Natural killer cell (primary cell): ENCODE results near the gene NAP1L4. TPM values are rescaled to one million over a fixed set of nuclear protein-coding genes. Genes with fewer than 3 reads are reported as not detected.
A peak's percentile ranks its signal among the peaks of the same experiment; 100 is the strongest.
"Not testable (repeated sequence)": the region's sequence is repeated elsewhere in the genome, so short reads cannot be mapped to it uniquely, and the experiment has no call there.

Experiments used
- ATAC-seq, 3 donors: fragments of 150-1000 bp in 2 of 3; fragments of 200-7000 bp in 1 of 3; cut with Tn5 transposase; 1 replicate in 1 of 3; 2 replicates in 2 of 3; pipeline ENCODE4 v1.10.0; 2021; ENCODE audit warnings: mild to moderate bottlenecking in 2 of 3, moderate library complexity in 2 of 3
- DNase-seq, 2 donors: peaks; one replicate each; pipeline versions ENCODE4 v3.0.0 to v3.0.0-alpha.2; 2013 to 2021; ENCODE audit warnings: mixed read lengths in 1 of 2
- H3K27ac ChIP-seq: one replicate; pipeline ENCODE4 v1.5.1; 2013; ENCODE audit warnings: mild to moderate bottlenecking, low read length
- H3K27me3 ChIP-seq: one replicate; pipeline ENCODE4 v1.6.1; 2013; ENCODE audit warnings: low read length; ENCODE audit not compliant: control insufficient read depth, insufficient read depth
- H3K36me3 ChIP-seq: one replicate; pipeline ENCODE4 v1.6.1; 2013; ENCODE audit warnings: low read length; ENCODE audit not compliant: control insufficient read depth, insufficient read depth
- H3K4me1 ChIP-seq: one replicate; pipeline ENCODE4 v1.6.1; 2013; ENCODE audit warnings: low read length; ENCODE audit not compliant: control insufficient read depth, insufficient read depth
- H3K4me3 ChIP-seq: one replicate; pipeline ENCODE4 v1.5.1; 2013; ENCODE audit warnings: low read length
- H3K9me3 ChIP-seq: one replicate; pipeline ENCODE4 v1.6.1; 2013; ENCODE audit warnings: low read length; ENCODE audit not compliant: control insufficient read depth, insufficient read depth
- H3K27ac Mint-ChIP-seq, 2 donors: one replicate each; pipeline ENCODE4 v1.8.0; 2022; ENCODE audit warnings: mild to moderate bottlenecking in 2 of 2, mixed read lengths in 2 of 2, moderate library complexity in 1 of 2
- H3K27me3 Mint-ChIP-seq, 2 donors: one replicate each; pipeline ENCODE4 v1.8.0; 2022; ENCODE audit warnings: low read depth in 2 of 2, mixed read lengths in 2 of 2
- H3K36me3 Mint-ChIP-seq: one replicate; pipeline ENCODE4 v1.8.0; 2022; ENCODE audit warnings: mixed read lengths
- H3K4me1 Mint-ChIP-seq, 2 donors: one replicate each; pipeline ENCODE4 v1.8.0; 2022; ENCODE audit warnings: mixed read lengths in 2 of 2
- H3K4me3 Mint-ChIP-seq: one replicate; pipeline ENCODE4 v1.8.0; 2022; ENCODE audit warnings: mild to moderate bottlenecking, moderate library complexity, mixed read lengths
- H3K9me3 Mint-ChIP-seq, 2 donors: one replicate each; pipeline ENCODE4 v1.8.0; 2022; ENCODE audit warnings: mixed read lengths in 2 of 2
- CTCF ChIP-seq: fragments of 200-600 bp; IDR thresholded peaks from one replicate; pipeline ENCODE4 v1.8.0; 2022; ENCODE audit warnings: antibody characterized with exemption
- WGBS: methylation state at CpG from one replicate; pipeline ENCODE4 v1.1.7; 2013; ENCODE audit warnings: missing lambda C conversion rate; ENCODE audit not compliant: insufficient coverage; 5-methylcytosine and 5-hydroxymethylcytosine counted together
- intact Hi-C: fragments of 100-400 bp; cut with micrococcal nuclease; formaldehyde crosslinking; loops from one replicate; pipeline ENCODE4 v1.14.2; 2022
- total RNA-seq, 4 donors: library from RNA; stranded (reverse); fragments of 120-200 nt in 1 of 4; gene quantifications; one replicate each; pipeline versions ENCODE4 v1.2.3 to v1.2.4, GENCODE V29; 2013 to 2022

NAP1L4 gene
- total RNA-seq, 3 donors from 2014 or later (not counting 1 experiment from before 2014, with no cell fraction given): 219 to 244 (median 237) TPM

GRCh38 chr11:2908130-2908529 is 84.0 kb downstream of the NAP1L4 start:
- intact Hi-C loops: no loop called here

GRCh38 chr11:2905299-2905698 is 86.8 kb downstream of the NAP1L4 start:
- H3K36me3 Mint-ChIP-seq, DNase-seq, H3K4me3 Mint-ChIP-seq, H3K9me3 ChIP-seq, H3K36me3 ChIP-seq, H3K27ac Mint-ChIP-seq, ATAC-seq, H3K27ac ChIP-seq, H3K9me3 Mint-ChIP-seq, H3K27me3 ChIP-seq, H3K27me3 Mint-ChIP-seq, intact Hi-C loops, H3K4me3 ChIP-seq: not testable (repeated sequence)
- peaks cover 24% of the 10 kb centered on the region for H3K4me1 ChIP-seq
- WGBS: 94% methylated on average over 7 of the region's 7 CpGs
- H3K4me1 Mint-ChIP-seq: peaks cover 26 to 33% of the 10 kb centered on the region in 2 donors

More at GRCh38 chr11:2908130-2908529, 84.0 kb downstream of the NAP1L4 start:
- H3K9me3 ChIP-seq: no peaks in the 10 kb centered on the region
- ATAC-seq (no peak), DNase-seq (no peak)
- H3K36me3 Mint-ChIP-seq: no peaks in the 10 kb centered on the region
- no peak overlapping the region for H3K4me3 Mint-ChIP-seq
- H3K27me3 ChIP-seq: no peaks in the 10 kb centered on the region
- WGBS: 93% methylated on average over 14 of the region's 14 CpGs
- no peak for TF ChIP-seq CTCF
- peaks cover 20 to 34% of the 10 kb centered on the region in 2 donors for H3K4me1 Mint-ChIP-seq
- H3K4me3 ChIP-seq: no peak overlapping the region
- no peaks in the 10 kb centered on the region for H3K27me3 Mint-ChIP-seq
- no peak overlapping the region for H3K27ac Mint-ChIP-seq
- H3K9me3 Mint-ChIP-seq: peaks cover 2 to 4% of the 10 kb centered on the region in 2 donors
- H3K4me1 ChIP-seq: peaks cover 7% of the 10 kb centered on the region
- H3K36me3 ChIP-seq: no peaks in the 10 kb centered on the region
- H3K27ac ChIP-seq: no peak overlapping the region

GRCh38 chr11:2904153-2905052 is 87.7 kb downstream of the NAP1L4 start:
- no peak for TF ChIP-seq CTCF
- WGBS: 93% methylated on average over 20 of the region's 21 CpGs
- H3K27me3 Mint-ChIP-seq: no peaks in the 10 kb centered on the region
- DNase-seq (no peak), ATAC-seq (no peak)
- H3K4me3 Mint-ChIP-seq: peak overlapping the region; percentile 84
- no peak overlapping the region for H3K4me3 ChIP-seq
- no peaks in the 10 kb centered on the region for H3K27me3 ChIP-seq
- no peaks in the 10 kb centered on the region for H3K36me3 Mint-ChIP-seq
- peak overlapping the region in 1 of 2 donors; percentile 83 for H3K27ac Mint-ChIP-seq
- peaks cover 2 to 4% of the 10 kb centered on the region in 2 donors for H3K9me3 Mint-ChIP-seq
- H3K4me1 Mint-ChIP-seq: peaks cover 32 to 39% of the 10 kb centered on the region in 2 donors
- intact Hi-C loops: no loop called here
- no peaks in the 10 kb centered on the region for H3K9me3 ChIP-seq
- no peaks in the 10 kb centered on the region for H3K36me3 ChIP-seq
- H3K27ac ChIP-seq: no peak overlapping the region
- peaks cover 33% of the 10 kb centered on the region for H3K4me1 ChIP-seq

GRCh38 chr11:2903672-2904011 is 88.5 kb downstream of the NAP1L4 start:
- intact Hi-C loops: no loop called here
- 93% methylated on average over 7 of the region's 7 CpGs for WGBS
- H3K9me3 ChIP-seq: no peaks in the 10 kb centered on the region
- DNase-seq (no peak), ATAC-seq (no peak)
- no peaks in the 10 kb centered on the region for H3K27me3 ChIP-seq
- Mint-ChIP-seq H3K9me3 (peaks cover 2 to 4% of the 10 kb centered on the region in 2 donors), H3K27me3 (no peaks in the 10 kb centered on the region), H3K27ac (peak overlapping the region; percentile 50 to 83), H3K36me3 (no peaks in the 10 kb centered on the region), H3K4me3 (peak overlapping the region; percentile 84), H3K4me1 (peaks cover 39 to 47% of the 10 kb centered on the region in 2 donors)
- no peaks in the 10 kb centered on the region for H3K36me3 ChIP-seq
- no peak for TF ChIP-seq CTCF
- no peak overlapping the region for H3K4me3 ChIP-seq
- H3K27ac ChIP-seq: no peak overlapping the region
- peaks cover 40% of the 10 kb centered on the region for H3K4me1 ChIP-seq
